GM23338 (cell line): ENCODE data around the gene DRGX. TPM values are rescaled to one million over a fixed set of nuclear protein-coding genes. Genes with fewer than 3 reads are reported as not detected.

Experiments
- ATAC-seq: fragments of 200-7000 bp; cut with Tn5 transposase; 3 replicates; pipeline ENCODE4 v1.9.1; 2020
- DNase-seq: peaks from one replicate; pipeline ENCODE4 v3.0.0-alpha.2; 2015; ENCODE audit warnings: low spot score
- H2AFZ ChIP-seq: fragments of 200-600 bp; sonication (generic); 2 replicates; pipeline ENCODE4 v1.8.0; 2016; ENCODE audit warnings: antibody characterized with exemption, mild to moderate bottlenecking, moderate library complexity
- H3F3A ChIP-seq: fragments of 200-600 bp; sonication (generic); replicated peaks from 2 replicates; pipeline ENCODE4 v1.8.0; 2017; ENCODE audit warnings: antibody characterized with exemption, mixed run types, low read depth
- H3K27ac ChIP-seq: fragments of 200-600 bp; sonication (generic); 2 replicates; pipeline ENCODE4 v1.6.1; 2016; ENCODE audit warnings: low read depth
- H3K27me3 ChIP-seq: fragments of 200-600 bp; sonication (generic); 2 replicates; pipeline ENCODE4 v1.8.0; 2016; ENCODE audit warnings: mild to moderate bottlenecking, mixed run types, moderate library complexity; ENCODE audit not compliant: insufficient read depth
- H3K36me3 ChIP-seq: fragments of 200-600 bp; sonication (generic); 2 replicates; pipeline ENCODE4 v1.8.0; 2016; ENCODE audit warnings: mild to moderate bottlenecking; ENCODE audit not compliant: insufficient read depth
- H3K4me1 ChIP-seq: fragments of 200-600 bp; sonication (generic); 2 replicates; pipeline ENCODE4 v1.8.0; 2016; ENCODE audit warnings: mild to moderate bottlenecking, moderate library complexity; ENCODE audit not compliant: insufficient read depth
- H3K4me2 ChIP-seq: fragments of 200-600 bp; sonication (generic); 2 replicates; pipeline ENCODE4 v1.7.1; 2017; ENCODE audit warnings: mixed run types
- H3K4me3 ChIP-seq: fragments of 200-600 bp; sonication (generic); 2 replicates; pipeline ENCODE4 v1.6.1; 2016; ENCODE audit warnings: mixed run types
- H3K79me2 ChIP-seq: fragments of 200-600 bp; sonication (generic); replicated peaks from 2 replicates; pipeline ENCODE4 v1.8.0; 2017; ENCODE audit warnings: mild to moderate bottlenecking; ENCODE audit not compliant: insufficient read depth
- H3K9me2 ChIP-seq: fragments of 200-600 bp; sonication (generic); 2 replicates; pipeline ENCODE4 v1.8.0; 2017; ENCODE audit not compliant: insufficient read depth
- H4K20me1 ChIP-seq: fragments of 200-600 bp; sonication (generic); replicated peaks from 2 replicates; pipeline ENCODE4 v1.8.0; 2017; ENCODE audit warnings: mild to moderate bottlenecking; ENCODE audit not compliant: insufficient read depth
- H3K27ac Mint-ChIP-seq: 2 replicates; pipeline ENCODE4 v1.8.0; 2020; ENCODE audit warnings: inconsistent platforms, mild to moderate bottlenecking, moderate library complexity, mixed read lengths
- H3K27me3 Mint-ChIP-seq: 3 replicates; pipeline ENCODE4 v1.8.0; 2022; ENCODE audit warnings: low read depth, mild to moderate bottlenecking, moderate library complexity, mixed read lengths, inconsistent platforms; ENCODE audit not compliant: insufficient read depth, poor library complexity
- H3K36me3 Mint-ChIP-seq: 3 replicates; pipeline ENCODE4 v1.8.0; 2021; ENCODE audit warnings: low read depth, mild to moderate bottlenecking, inconsistent platforms, moderate library complexity, mixed read lengths
- H3K4me1 Mint-ChIP-seq: 3 replicates; pipeline ENCODE4 v1.8.0; 2020; ENCODE audit warnings: mild to moderate bottlenecking, inconsistent platforms, mixed read lengths
- H3K4me3 Mint-ChIP-seq: 3 replicates; pipeline ENCODE4 v1.8.0; 2021; ENCODE audit warnings: moderate library complexity, mild to moderate bottlenecking, inconsistent platforms, mixed read lengths
- H3K9me3 Mint-ChIP-seq: 3 replicates; pipeline ENCODE4 v1.8.0; 2020; ENCODE audit warnings: moderate library complexity, mild to moderate bottlenecking, inconsistent platforms, mixed read lengths
- CREB1 ChIP-seq: fragments of 250-450 bp; sonication (Bioruptor Pico); IDR thresholded peaks from 2 replicates; pipeline ENCODE4 v1.5.0; 2020; ENCODE audit warnings: low read depth, mild to moderate bottlenecking, moderate library complexity
- EZH2phosphoT487 ChIP-seq: fragments of 200-600 bp; sonication (generic); IDR thresholded peaks from one replicate; pipeline ENCODE4 v1.8.1; 2018; ENCODE audit warnings: antibody characterized with exemption; ENCODE audit not compliant: unreplicated experiment
- JUNB ChIP-seq: IDR thresholded peaks from one replicate; pipeline ENCODE4 v1.6.1; 2016; ENCODE audit warnings: antibody characterized with exemption; ENCODE audit not compliant: unreplicated experiment
- STAT1 ChIP-seq: IDR thresholded peaks from one replicate; pipeline ENCODE4 v1.6.1; 2016; ENCODE audit warnings: antibody characterized with exemption; ENCODE audit not compliant: unreplicated experiment
- ZNF331 ChIP-seq: fragments of 250-450 bp; sonication (Bioruptor Pico); IDR thresholded peaks from 2 replicates; pipeline ENCODE4 v1.5.0; 2020; ENCODE audit warnings: low read depth, mild to moderate bottlenecking, moderate library complexity
- polyA plus RNA-seq: library from polyadenylated mRNA; unstranded; fragments of >200 nt; fragmentation: Nextera tagmentation; extraction: Ambion mirVana; gene quantifications from 2 replicates; pipeline ENCODE4 v1.2.1, GENCODE V29; 2016
- total RNA-seq: library from RNA; depleted of rRNA; stranded (reverse); fragments of >200 nt; shearing (Covaris generic); gene quantifications from 2 replicates; pipeline ENCODE4 v1.2.3, GENCODE V29; 2014
- TF ChIP-seq, protein P1 (sequence below): IDR thresholded peaks from 2 replicates; pipeline ENCODE4 v1.6.1; 2016; ENCODE audit warnings: antibody characterized with exemption
- TF ChIP-seq, protein P2 (sequence below): fragments of 250-450 bp; sonication (Bioruptor Pico); IDR thresholded peaks from 2 replicates; pipeline ENCODE4 v1.5.0; 2020; ENCODE audit warnings: mild to moderate bottlenecking, moderate library complexity
- TF ChIP-seq, protein P3 (sequence below), 2 experiments: fragments of 200-600 bp in 1 of 2; sonication (generic) in 1 of 2; conservative IDR thresholded peaks; 2 replicates each; pipeline versions ENCODE4 v1.5.1 to v1.6.1; 2016 to 2017; ENCODE audit warnings: antibody characterized with exemption in 2 of 2, low read depth in 2 of 2, mild to moderate bottlenecking in 2 of 2, moderate library complexity in 1 of 2

The DRGX gene
- total and polyA plus RNA-seq, 2 experiments from 2014 or later = not detected

DNA sequence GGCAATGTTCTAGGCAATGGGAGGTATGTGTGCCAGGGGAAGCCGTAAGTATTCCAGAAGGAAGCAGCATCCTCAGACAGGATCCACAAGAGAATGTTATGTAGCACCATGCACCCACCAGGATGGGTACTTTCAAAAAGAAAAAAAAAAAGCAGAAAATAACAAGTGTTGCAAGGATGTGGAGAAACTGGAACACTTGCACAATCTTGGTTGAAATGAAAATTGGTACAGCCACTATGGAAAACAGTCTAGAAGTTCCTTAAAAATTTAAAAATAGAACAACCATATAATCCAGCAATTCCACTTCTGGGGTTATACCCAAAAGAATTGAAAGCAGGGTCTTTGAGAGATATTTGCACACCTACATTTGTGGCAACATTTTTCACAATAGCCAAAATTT, 76.7 kb downstream of the DRGX start:
- TF ChIP-seq CREB1 (CRISPR knock-in tag) (no peak), ZNF331 (CRISPR knock-in tag) (no peak), STAT1 (no peak), EZH2phosphoT487 (no peak), JUNB (no peak)
- TF ChIP-seq, protein P1, sequence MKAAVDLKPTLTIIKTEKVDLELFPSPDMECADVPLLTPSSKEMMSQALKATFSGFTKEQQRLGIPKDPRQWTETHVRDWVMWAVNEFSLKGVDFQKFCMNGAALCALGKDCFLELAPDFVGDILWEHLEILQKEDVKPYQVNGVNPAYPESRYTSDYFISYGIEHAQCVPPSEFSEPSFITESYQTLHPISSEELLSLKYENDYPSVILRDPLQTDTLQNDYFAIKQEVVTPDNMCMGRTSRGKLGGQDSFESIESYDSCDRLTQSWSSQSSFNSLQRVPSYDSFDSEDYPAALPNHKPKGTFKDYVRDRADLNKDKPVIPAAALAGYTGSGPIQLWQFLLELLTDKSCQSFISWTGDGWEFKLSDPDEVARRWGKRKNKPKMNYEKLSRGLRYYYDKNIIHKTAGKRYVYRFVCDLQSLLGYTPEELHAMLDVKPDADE = no peak
- TF ChIP-seq, protein P2, sequence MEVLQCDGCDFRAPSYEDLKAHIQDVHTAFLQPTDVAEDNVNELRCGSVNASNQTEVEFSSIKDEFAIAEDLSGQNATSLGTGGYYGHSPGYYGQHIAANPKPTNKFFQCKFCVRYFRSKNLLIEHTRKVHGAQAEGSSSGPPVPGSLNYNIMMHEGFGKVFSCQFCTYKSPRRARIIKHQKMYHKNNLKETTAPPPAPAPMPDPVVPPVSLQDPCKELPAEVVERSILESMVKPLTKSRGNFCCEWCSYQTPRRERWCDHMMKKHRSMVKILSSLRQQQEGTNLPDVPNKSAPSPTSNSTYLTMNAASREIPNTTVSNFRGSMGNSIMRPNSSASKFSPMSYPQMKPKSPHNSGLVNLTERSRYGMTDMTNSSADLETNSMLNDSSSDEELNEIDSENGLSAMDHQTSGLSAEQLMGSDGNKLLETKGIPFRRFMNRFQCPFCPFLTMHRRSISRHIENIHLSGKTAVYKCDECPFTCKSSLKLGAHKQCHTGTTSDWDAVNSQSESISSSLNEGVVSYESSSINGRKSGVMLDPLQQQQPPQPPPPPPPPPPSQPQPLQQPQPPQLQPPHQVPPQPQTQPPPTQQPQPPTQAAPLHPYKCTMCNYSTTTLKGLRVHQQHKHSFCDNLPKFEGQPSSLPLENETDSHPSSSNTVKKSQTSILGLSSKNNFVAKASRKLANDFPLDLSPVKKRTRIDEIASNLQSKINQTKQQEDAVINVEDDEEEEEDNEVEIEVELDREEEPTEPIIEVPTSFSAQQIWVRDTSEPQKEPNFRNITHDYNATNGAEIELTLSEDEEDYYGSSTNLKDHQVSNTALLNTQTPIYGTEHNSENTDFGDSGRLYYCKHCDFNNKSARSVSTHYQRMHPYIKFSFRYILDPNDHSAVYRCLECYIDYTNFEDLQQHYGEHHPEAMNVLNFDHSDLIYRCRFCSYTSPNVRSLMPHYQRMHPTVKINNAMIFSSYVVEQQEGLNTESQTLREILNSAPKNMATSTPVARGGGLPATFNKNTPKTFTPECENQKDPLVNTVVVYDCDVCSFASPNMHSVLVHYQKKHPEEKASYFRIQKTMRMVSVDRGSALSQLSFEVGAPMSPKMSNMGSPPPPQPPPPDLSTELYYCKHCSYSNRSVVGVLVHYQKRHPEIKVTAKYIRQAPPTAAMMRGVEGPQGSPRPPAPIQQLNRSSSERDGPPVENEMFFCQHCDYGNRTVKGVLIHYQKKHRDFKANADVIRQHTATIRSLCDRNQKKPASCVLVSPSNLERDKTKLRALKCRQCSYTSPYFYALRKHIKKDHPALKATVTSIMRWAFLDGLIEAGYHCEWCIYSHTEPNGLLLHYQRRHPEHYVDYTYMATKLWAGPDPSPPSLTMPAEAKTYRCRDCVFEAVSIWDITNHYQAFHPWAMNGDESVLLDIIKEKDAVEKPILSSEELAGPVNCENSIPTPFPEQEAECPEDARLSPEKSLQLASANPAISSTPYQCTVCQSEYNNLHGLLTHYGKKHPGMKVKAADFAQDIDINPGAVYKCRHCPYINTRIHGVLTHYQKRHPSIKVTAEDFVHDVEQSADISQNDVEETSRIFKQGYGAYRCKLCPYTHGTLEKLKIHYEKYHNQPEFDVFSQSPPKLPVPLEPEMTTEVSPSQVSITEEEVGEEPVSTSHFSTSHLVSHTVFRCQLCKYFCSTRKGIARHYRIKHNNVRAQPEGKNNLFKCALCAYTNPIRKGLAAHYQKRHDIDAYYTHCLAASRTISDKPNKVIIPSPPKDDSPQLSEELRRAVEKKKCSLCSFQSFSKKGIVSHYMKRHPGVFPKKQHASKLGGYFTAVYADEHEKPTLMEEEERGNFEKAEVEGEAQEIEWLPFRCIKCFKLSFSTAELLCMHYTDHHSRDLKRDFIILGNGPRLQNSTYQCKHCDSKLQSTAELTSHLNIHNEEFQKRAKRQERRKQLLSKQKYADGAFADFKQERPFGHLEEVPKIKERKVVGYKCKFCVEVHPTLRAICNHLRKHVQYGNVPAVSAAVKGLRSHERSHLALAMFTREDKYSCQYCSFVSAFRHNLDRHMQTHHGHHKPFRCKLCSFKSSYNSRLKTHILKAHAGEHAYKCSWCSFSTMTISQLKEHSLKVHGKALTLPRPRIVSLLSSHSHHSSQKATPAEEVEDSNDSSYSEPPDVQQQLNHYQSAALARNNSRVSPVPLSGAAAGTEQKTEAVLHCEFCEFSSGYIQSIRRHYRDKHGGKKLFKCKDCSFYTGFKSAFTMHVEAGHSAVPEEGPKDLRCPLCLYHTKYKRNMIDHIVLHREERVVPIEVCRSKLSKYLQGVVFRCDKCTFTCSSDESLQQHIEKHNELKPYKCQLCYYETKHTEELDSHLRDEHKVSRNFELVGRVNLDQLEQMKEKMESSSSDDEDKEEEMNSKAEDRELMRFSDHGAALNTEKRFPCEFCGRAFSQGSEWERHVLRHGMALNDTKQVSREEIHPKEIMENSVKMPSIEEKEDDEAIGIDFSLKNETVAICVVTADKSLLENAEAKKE (CRISPR knock-in tag) = no peak
- TF ChIP-seq, protein P3, sequence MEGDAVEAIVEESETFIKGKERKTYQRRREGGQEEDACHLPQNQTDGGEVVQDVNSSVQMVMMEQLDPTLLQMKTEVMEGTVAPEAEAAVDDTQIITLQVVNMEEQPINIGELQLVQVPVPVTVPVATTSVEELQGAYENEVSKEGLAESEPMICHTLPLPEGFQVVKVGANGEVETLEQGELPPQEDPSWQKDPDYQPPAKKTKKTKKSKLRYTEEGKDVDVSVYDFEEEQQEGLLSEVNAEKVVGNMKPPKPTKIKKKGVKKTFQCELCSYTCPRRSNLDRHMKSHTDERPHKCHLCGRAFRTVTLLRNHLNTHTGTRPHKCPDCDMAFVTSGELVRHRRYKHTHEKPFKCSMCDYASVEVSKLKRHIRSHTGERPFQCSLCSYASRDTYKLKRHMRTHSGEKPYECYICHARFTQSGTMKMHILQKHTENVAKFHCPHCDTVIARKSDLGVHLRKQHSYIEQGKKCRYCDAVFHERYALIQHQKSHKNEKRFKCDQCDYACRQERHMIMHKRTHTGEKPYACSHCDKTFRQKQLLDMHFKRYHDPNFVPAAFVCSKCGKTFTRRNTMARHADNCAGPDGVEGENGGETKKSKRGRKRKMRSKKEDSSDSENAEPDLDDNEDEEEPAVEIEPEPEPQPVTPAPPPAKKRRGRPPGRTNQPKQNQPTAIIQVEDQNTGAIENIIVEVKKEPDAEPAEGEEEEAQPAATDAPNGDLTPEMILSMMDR (conservative IDR thresholded peaks at IDR 0.05; ENCODE audit: low read depth in 2 of 2) = no peak
- H3K4me3 Mint-ChIP-seq = no peak overlapping the region
- no peaks in the 10 kb centered on the region for H3K36me3 Mint-ChIP-seq
- no peaks in the 10 kb centered on the region for H3K36me3 ChIP-seq
- no peaks in the 10 kb centered on the region for H3K9me3 Mint-ChIP-seq
- no peaks in the 10 kb centered on the region for H4K20me1 ChIP-seq
- no peaks in the 10 kb centered on the region for H3K79me2 ChIP-seq
- DNase-seq (no peak), ATAC-seq (no peak)
- no peaks in the 10 kb centered on the region for H3K4me1 Mint-ChIP-seq
- H3F3A ChIP-seq = no peaks in the 10 kb centered on the region
- no peak overlapping the region for H3K4me2 ChIP-seq
- no peaks in the 10 kb centered on the region for H3K4me1 ChIP-seq
- no peak overlapping the region for H3K27ac ChIP-seq
- no peaks in the 10 kb centered on the region for H3K27me3 Mint-ChIP-seq
- H3K27me3 ChIP-seq = no peaks in the 10 kb centered on the region
- no peak overlapping the region for H3K27ac Mint-ChIP-seq
- H3K4me3 ChIP-seq = no peak overlapping the region
- H2AFZ ChIP-seq = no peak overlapping the region
- 0 out of 2 replicates have a peak, but pooled peaks cover 8% of the 10 kb centered on the region for H3K9me2 ChIP-seq
